Measurements from ENCODE around the gene FRMD4A. TPM values are rescaled to one million over a fixed set of nuclear protein-coding genes. Genes with fewer than 3 reads are reported as not detected.
A peak's percentile ranks its signal among the peaks of the same experiment; 100 is the strongest.

Gene FRMD4A
- total and polyA plus RNA-seq, 2 experiments from 2014 or later = 11.9 to 17.5 TPM

DNA sequence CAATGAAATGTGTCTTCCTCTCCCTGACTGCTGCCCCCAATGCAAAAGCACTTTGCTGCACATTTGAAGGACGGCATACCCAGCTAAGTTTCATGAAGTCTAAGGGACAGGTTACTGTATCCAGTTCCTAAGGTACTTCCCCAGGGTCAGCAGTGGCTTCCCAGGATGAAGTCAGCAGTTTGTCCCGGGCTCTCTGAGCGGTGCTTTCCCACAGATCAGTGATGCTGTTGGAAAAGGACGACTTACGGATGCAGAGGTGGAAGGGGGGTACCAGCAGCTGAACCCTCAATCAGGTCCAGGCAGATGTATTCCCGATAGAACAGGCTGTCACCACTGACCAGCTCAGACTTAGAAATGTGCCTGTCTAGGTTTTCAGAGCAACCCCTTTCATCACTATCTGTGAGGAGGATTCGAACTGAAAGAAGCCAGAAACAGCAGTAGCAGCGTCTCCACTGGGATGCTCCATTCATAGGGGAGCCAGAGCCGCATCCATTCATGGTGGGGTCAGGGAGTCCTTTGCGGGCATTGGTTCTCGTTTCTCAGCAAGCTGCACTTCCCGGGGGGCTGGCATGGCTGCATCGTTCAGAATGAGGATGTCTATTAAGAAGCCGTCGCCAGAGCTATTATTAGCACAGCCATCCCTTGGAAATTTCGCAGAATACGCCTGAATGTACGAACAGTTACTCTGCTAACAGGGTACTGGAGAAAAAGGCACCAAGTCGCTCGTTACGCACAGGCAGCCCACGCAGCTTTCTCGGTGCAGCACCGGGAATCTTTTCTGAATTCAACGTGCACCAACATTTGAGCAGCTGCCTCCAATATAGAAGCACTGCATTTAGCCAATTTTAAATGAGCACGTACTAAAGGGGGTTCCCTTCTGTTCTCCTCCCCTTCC lies 440.2 kb downstream of the FRMD4A start:
- Histone ChIP-seq H4K20me1 (ENCODE audit: insufficient read depth) (no peaks in the 10 kb centered on the region), H3K4me2 (ENCODE audit: unreplicated experiment) (peak overlapping the region; percentile 99), H3K4me3 (peak overlapping the region; percentile 98), H3K36me3 (ENCODE audit: low read depth) (no peaks in the 10 kb centered on the region), H2AFZ (peak overlapping the region; percentile 92), H3K79me2 (ENCODE audit: insufficient read depth) (peaks cover 72% of the 10 kb centered on the region), H3K27me3 (replicated peaks; ENCODE audit: insufficient read depth) (no peaks in the 10 kb centered on the region), H3K9me2 (ENCODE audit: insufficient read depth) (no peaks in the 10 kb centered on the region), H3K4me1 (ENCODE audit: insufficient read depth) (peaks cover 37% of the 10 kb centered on the region), H3K9me3 (ENCODE audit: low read depth) (no peaks in the 10 kb centered on the region), H3F3A (ENCODE audit: insufficient read depth) (peaks cover 39% of the 10 kb centered on the region), H3K9ac (peak overlapping the region; percentile 96), H3K27ac (peak overlapping the region; percentile 82)
- in situ Hi-C loops (cut with MboI) = no loop called here
- WGBS, 2 experiments (ENCODE audit: low coverage in 1 of 2, low lambda C conversion rate in 2 of 2, missing lambda C conversion rate in 2 of 2) = 9 to 13% methylated on average over 26 of the region's 26 CpGs
- TF ChIP-seq EZH2phosphoT487 (IDR thresholded peaks at IDR 0.05; ENCODE audit: insufficient read depth, low read depth) (no peak), EZH2 (IDR thresholded peaks at IDR 0.05; ENCODE audit: insufficient read depth, poor library complexity, severe bottlenecking) (no peak)
- DNase-seq = peak; percentile 74

DNA sequence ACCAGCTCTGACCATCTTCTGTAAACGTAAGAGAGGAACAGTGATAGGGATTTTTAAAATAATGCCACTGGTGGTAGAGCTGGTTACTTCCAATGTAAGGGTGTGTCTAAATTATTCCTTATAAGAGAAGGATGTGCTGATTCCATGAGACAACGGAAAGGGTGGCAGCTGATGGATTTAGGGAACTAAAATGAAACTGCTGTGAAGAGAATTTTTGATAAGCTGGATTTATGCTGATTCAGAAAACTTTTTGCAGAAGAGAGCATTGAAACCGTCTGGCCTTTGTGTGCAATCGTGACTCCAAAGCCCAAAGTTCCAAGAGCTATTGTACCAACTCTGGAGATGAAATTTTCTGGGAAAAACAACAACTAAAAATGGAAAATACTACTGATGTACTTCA lies 443.0 kb downstream of the FRMD4A start:
- Histone ChIP-seq H3K27me3 (replicated peaks; ENCODE audit: insufficient read depth) (no peaks in the 10 kb centered on the region), H3K9ac (no peak overlapping the region), H3K36me3 (ENCODE audit: low read depth) (no peaks in the 10 kb centered on the region), H4K20me1 (ENCODE audit: insufficient read depth) (no peaks in the 10 kb centered on the region), H3K4me2 (ENCODE audit: unreplicated experiment) (no peak overlapping the region), H3K27ac (no peak overlapping the region), H3K79me2 (ENCODE audit: insufficient read depth) (peaks cover 92% of the 10 kb centered on the region), H3K4me3 (no peak overlapping the region), H3K9me3 (ENCODE audit: low read depth) (no peaks in the 10 kb centered on the region), H3K9me2 (ENCODE audit: insufficient read depth) (no peaks in the 10 kb centered on the region), H3K4me1 (ENCODE audit: insufficient read depth) (peaks cover 25% of the 10 kb centered on the region), H3F3A (ENCODE audit: insufficient read depth) (peaks cover 24% of the 10 kb centered on the region), H2AFZ (no peak overlapping the region)
- TF ChIP-seq EZH2phosphoT487 (IDR thresholded peaks at IDR 0.05; ENCODE audit: insufficient read depth, low read depth) (no peak), EZH2 (IDR thresholded peaks at IDR 0.05; ENCODE audit: insufficient read depth, poor library complexity, severe bottlenecking) (no peak)
- WGBS, 2 experiments (ENCODE audit: low coverage in 1 of 2, low lambda C conversion rate in 2 of 2, missing lambda C conversion rate in 2 of 2) = 91 to 92% methylated on average over 4 of the region's 4 CpGs
- DNase-seq = no peak
- in situ Hi-C loops (cut with MboI) = no loop called here

DNA sequence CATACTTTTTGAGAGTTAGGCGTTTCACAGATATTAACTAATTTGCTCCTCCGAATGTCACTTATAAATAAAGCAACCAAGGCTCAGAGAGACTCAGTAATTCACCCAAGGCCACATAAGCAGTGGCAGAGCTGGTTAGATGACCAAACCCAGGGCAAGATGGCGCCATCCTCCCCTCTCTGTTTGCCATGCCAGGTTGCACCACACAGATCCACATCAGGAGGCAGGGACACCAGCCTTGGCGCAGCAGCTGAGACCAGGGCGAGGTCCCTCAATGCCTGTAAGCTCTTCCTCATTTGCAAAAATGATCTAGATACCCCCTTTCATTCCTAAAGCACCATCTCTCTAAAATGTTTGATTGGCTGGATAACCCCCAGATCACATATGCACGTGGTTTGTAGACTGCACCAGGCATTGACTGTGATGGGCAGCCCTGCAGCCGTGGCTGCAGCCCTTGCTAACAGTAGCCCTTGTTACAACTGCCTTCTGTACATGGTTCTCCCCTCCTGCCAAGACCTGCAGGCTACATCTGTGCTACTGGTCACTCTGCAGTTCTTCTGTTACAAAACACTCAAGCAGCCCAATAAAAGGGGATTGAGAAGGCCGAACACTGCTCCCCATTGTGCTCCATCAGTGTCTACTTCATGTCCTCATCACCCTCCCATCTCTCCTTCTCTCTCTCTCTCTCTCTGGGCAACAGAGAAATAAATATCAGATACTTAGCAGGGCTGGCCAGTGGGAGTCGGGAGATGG lies 445.3 kb downstream of the FRMD4A start:
- no peak for TF ChIP-seq EZH2 (IDR thresholded peaks at IDR 0.05; ENCODE audit: insufficient read depth, poor library complexity, severe bottlenecking)
- TF ChIP-seq EZH2phosphoT487 (IDR thresholded peaks at IDR 0.05; ENCODE audit: insufficient read depth, low read depth) = no peak
- no peaks in the 10 kb centered on the region for H4K20me1 ChIP-seq (ENCODE audit: insufficient read depth)
- in situ Hi-C loops (cut with MboI) = no loop called here
- H2AFZ ChIP-seq = no peak overlapping the region
- H3K4me1 ChIP-seq (ENCODE audit: insufficient read depth) = peaks cover 33% of the 10 kb centered on the region
- H3K27ac ChIP-seq = no peak overlapping the region
- H3K9me2 ChIP-seq (ENCODE audit: insufficient read depth) = no peaks in the 10 kb centered on the region
- H3K27me3 ChIP-seq (replicated peaks; ENCODE audit: insufficient read depth) = no peaks in the 10 kb centered on the region
- no peaks in the 10 kb centered on the region for H3K36me3 ChIP-seq (ENCODE audit: low read depth)
- H3K9ac ChIP-seq = no peak overlapping the region
- WGBS, 2 experiments (ENCODE audit: low coverage in 1 of 2, low lambda C conversion rate in 2 of 2, missing lambda C conversion rate in 2 of 2) = 89 to 96% methylated on average over 9 of the region's 9 CpGs
- peaks cover 14% of the 10 kb centered on the region for H3F3A ChIP-seq (ENCODE audit: insufficient read depth)
- no peak overlapping the region for H3K4me3 ChIP-seq
- DNase-seq = no peak
- H3K9me3 ChIP-seq (ENCODE audit: low read depth) = no peaks in the 10 kb centered on the region
- H3K4me2 ChIP-seq (ENCODE audit: unreplicated experiment) = no peak overlapping the region
- H3K79me2 ChIP-seq (ENCODE audit: insufficient read depth) = peaks cover 91% of the 10 kb centered on the region

DNA sequence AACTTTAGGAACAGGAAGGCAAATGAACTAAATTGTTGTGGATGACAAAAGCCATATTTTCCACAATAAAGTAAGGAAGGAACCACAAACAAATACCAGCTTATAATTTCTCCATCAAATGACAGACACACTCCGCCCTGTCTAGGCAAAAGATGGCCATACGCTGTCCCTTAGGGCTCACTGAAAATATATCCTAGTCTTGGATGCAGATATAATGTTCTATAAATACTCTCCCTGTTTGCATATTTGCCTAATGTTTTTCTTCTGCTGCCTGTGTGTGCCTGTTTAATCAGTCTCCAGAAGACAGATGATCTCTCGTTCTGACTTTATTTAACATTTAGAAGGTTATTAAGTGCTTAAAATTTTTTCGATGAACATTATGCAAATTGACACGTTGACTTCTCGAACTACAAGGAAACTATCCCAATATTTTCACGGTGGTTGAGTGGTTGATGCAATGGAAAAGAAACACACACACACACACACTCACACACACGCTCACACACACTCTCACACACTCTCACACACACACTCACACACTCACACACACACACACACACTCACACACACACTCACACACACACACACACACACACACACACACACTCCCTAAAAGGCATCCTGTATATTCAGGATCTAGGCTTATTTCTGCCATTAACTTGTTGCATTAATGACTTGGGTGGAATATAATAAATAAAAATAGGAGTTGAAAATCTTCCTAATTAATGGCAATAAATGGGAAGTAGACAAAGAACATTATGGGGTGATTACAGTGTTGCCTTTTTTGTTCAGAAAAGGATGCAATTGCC lies 446.9 kb downstream of the FRMD4A start:
- DNase-seq = no peak
- Histone ChIP-seq H3K27me3 (replicated peaks; ENCODE audit: insufficient read depth) (no peaks in the 10 kb centered on the region), H3F3A (ENCODE audit: insufficient read depth) (peaks cover 14% of the 10 kb centered on the region), H3K4me1 (ENCODE audit: insufficient read depth) (peaks cover 20% of the 10 kb centered on the region), H2AFZ (no peak overlapping the region), H3K9me3 (ENCODE audit: low read depth) (no peaks in the 10 kb centered on the region), H3K4me3 (no peak overlapping the region), H3K27ac (no peak overlapping the region), H3K9me2 (ENCODE audit: insufficient read depth) (no peaks in the 10 kb centered on the region), H3K36me3 (ENCODE audit: low read depth) (no peaks in the 10 kb centered on the region), H3K9ac (no peak overlapping the region), H3K4me2 (ENCODE audit: unreplicated experiment) (no peak overlapping the region), H3K79me2 (ENCODE audit: insufficient read depth) (peaks cover 91% of the 10 kb centered on the region), H4K20me1 (ENCODE audit: insufficient read depth) (no peaks in the 10 kb centered on the region)
- 61 to 64% methylated on average over 7 to 8 of the region's 8 CpGs for WGBS, 2 experiments (ENCODE audit: low coverage in 1 of 2, low lambda C conversion rate in 2 of 2, missing lambda C conversion rate in 2 of 2)
- in situ Hi-C loops (cut with MboI) = no loop called here
- TF ChIP-seq EZH2 (IDR thresholded peaks at IDR 0.05; ENCODE audit: insufficient read depth, poor library complexity, severe bottlenecking) (no peak), EZH2phosphoT487 (IDR thresholded peaks at IDR 0.05; ENCODE audit: insufficient read depth, low read depth) (no peak)
